Stimulated activated CD4-positive, alpha-beta T cell treated with anti-CD3 and anti-CD28 coated beads, Interleukin-4, amount 100 ng/mL, for 48 hours (primary cell): ENCODE results near the gene SLC20A1.
"Not testable (repeated sequence)": the region's sequence is repeated elsewhere in the genome, so short reads cannot be mapped to it uniquely, and the experiment has no call there.

Source experiments
- DNase-seq, 2 donors: peaks; one replicate each; pipeline ENCODE4 v3.0.0-alpha.2; 2020; ENCODE audit warnings: low read depth in 2 of 2

SLC20A1 gene

DNA sequence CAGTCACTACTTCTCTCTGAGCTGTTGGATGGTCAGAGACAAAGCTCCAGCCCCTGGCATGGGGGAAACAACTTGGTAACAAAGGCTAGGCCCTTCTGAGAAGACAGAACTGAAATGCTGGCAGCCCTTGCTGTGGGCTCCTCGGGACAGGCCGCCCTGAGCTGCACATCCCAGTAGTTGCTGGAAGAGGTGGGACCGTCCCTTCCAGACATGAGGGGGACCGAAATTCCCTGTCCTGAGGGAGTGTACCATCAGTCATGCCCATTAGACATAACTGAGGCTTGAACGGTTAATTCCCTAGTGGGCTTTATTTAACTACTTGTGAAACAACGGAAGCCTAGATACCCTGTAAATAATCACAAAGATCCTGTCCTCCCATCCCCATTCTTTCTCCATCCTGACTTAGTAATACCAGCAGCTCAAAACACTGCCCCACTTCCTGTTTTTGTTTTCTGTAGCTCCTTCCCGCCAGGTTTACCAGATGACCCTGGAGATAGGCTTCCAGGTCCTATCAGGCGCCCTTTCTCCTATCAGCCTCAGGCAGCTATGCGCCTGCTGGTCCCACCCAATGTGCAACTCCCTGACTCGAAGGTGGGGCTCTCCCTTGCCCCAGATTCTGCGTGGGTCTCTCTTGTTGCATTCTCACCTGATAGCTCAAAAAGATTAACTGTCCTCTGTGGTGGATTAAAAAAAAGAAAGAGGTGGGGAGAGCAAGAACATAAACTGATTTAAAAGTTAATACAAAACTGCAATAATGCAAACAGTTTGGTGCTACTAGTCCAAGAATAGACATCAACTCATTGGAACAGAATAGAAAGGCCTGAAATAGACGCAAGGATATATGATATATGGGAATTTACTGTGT, 38.0 kb downstream of the SLC20A1 start:
- DNase-seq: no peak

DNA sequence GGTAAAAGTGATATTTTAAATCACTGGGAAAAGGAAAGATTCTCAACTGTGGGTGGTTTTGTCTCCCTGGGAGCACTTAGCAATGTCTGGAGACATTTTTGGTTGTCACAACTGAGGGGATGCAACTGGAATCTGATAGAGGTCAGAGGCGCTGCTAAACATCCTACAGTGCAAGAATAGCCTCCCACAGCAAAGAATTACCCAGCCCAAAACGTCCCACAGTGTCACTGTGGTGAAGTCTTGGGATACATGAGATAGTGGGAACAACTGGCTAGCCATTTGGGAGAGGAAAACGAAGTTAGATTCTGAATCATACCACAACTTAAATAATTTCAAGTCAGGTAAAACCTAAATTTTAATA, 38.7 kb downstream of the SLC20A1 start:
- DNase-seq: no peak

DNA sequence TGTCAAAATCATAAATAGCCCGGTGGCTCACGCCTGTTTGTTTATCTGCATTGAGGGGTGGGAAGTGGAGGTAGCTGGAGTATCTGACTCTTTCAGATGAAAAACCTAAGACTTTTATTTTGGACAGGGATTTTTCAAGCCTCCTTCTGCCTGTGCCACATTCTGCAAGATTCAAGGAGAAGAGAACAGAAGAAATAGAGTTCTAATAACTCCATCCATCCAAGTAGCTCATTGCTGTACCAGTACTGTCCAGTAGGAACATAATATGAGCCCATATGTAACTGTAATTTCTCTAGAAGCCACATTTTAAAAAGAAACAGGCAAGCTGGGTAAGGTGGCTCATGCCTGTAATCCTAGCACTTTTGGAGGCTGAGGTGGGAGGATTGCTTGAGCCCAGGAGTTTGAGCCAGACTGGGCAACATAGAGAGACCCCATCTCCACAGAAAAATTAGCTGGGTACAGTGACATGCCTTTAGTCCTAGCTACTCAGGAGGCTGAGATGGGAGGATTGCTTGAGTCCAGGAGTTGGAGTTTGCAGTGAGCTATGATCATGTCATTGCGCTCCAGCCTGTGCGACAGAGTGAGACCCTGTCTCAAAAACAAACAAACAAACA, 39.6 kb downstream of the SLC20A1 start:
- DNase-seq: no peak

DNA sequence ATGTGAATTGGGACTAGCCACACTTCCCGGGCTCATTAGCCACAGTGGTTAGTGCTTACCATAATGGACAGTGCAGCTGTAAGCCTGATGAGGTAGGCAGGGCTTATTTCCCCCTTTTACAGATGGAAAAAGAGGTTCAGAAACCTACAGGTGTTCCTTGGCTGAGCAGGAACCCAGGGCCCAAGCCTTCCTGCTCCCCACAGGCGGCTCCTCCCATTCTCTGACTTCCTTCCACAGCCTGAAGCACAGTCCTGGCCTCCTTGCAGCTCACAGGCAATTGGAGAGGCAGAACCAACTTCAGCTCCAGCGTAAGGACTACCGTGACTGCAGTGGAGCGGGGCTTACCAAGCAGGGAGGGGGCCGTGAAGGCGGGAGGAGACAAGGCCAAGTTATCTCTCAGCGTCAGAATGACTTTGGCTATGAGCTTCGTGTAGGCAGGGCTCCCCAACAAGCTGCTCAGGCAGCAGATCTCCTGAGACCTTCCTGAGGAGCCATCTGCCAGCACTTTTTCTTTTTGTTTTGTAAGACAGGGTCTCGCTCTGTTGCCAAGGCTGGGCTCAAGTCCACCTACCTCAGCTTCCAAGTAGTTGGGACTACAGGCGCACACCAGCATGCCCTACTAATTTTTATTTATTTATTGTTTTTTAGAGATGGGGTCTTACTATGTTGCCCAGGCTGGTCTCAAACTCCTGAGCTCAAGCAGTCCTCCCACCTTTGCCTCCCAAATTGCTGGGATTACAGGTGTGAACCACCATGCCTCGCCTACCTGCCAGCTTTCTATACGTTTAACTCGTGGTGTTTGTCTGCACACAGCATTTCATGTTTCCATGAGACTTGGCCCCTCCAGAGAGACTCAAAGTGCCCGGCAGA, 40.8 kb downstream of the SLC20A1 start:
- DNase-seq: no peak

DNA sequence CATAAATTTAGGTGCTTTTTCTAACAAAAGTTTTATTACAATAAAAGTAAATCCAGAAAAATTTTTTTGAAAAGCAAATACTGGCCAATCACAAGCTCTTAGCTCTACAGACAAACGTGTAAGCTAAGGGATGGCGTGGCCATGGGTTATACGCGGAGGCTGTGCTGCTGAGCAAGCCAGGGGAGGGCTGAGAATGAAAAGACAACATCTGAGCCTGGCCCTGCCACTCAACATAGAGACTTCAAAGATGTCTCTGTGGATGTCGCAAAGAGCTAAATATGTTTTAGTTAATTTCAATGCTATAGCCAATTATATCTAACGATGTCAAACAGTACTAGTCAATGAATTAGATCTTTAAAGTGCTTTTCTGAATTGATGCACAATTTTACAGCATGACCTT, 41.8 kb downstream of the SLC20A1 start:
- no peak for DNase-seq

DNA sequence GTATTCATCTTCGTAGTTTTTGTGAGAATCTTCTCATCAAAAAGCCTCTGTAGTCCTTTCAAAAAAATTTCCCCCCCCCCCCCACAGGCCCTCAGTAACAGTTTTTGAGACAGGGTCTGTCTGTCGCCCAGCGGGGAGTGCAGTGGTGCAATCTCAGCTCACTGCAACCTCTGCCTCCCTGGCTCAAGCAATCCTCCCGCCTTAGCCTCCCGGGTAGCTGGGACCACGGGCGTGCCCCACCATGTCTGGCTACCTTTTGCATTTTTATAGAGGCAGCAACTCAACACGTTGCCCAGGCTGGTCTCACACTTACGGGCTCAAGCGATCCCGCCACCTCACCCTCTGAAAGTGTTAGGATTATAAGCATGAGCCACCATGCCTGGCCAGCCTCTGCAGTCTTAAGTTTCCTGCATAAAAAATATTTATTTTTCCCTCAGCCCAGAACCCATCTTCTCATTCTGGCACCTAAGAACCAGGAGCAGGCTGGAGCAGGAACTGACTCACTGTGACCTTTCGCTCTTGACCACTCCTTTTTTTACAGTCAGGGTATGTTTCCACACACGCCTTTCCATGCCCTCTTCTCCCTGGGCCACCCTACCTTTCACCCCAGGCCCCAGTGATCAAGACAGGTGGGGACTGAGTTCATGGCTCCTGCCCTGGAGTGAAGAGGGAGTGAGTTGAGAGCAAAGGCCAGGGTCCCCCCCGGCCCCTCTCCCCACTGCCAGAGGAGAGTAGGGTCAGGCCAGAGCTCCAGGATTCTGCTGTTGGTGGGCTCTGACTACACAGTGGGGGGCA, 42.5 kb downstream of the SLC20A1 start:
- DNase-seq: no peak

DNA sequence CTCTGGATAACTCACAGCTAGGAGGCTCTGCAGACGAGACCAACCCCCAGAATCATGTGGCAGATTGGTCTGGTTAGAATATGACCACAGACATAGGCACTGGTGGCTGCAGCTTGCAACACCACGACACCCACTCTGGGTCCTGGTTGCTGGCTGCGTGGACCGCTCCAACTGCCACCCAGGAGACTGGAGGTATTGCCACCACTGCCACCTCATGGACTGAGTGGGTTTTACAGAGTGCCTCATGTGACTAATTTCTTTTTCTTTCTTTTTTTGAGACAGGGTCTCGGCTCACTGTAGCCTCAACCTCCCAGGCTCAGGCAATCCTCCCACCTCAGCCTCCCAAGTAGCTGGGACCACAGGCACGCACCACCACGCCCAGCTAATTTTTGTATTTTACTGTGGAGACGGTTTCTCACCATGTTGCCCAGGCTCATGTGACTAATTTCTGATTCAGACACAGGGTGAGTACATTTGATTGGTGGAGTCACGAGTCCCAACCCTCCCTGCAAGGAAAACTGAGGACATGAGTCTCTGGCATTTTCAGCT, 45.2 kb downstream of the SLC20A1 start:
- DNase-seq: peak; percentile 52 to 53

DNA sequence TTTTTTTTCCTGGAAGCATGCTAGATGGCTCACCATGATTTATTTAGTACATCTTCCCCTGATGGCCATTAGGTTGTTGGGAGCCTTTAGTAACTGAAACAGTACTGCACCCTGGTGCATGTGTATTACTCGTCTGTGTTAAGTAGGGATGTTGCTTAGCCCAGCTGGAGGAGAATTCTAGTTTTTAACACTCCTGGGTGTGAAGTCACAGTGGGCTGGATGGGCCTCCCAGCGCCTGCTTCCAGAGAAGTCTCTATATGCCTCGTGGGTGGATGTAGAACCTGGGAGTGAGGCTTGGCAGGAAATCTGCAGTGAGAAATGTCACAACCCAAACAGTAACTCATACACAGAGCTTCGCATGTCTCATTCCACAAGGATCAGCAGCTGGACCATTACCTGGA, 46.1 kb downstream of the SLC20A1 start:
- no peak for DNase-seq

DNA sequence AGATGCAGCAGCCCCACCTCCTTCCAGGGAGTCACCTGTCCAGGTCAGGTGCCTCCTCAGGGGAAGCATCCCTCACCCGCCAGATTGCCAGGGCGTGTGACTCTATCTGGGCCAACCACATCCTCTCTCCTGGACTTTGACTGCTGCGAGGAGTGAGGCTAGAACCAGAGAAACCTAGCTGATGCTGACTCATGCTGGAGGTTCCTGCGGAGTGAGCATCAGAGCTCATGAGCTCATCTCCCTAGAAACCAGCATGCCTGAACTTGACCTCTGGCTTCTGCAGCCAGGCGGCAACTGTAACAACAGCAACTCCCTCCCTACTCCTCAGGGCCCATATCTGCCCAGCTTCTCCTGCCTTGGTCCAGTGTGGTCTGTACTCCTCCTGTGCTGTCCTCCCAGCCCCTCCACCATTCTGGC, 46.8 kb downstream of the SLC20A1 start:
- DNase-seq: peak; percentile 38 to 65

DNA sequence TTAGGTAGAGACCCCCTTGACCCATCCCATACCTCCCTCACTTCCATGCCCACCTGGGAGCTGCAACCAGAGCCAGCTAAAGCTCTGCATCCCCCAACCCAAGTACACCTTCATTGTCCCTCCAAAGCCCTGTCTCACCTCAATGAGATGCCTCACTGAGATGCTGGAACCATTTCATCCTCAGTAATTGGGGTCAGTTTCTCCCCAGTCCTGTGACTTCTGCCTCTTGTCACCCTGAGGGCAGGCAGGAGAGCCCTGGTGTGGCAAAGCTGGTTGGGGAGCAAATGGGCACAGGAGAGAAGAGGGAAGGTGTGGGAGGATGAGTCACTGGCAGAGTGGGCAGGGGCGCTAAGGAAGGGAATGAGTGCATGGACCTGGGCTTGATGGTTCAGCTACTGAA, 47.2 kb downstream of the SLC20A1 start:
- DNase-seq: peak; percentile 32 to 50

DNA sequence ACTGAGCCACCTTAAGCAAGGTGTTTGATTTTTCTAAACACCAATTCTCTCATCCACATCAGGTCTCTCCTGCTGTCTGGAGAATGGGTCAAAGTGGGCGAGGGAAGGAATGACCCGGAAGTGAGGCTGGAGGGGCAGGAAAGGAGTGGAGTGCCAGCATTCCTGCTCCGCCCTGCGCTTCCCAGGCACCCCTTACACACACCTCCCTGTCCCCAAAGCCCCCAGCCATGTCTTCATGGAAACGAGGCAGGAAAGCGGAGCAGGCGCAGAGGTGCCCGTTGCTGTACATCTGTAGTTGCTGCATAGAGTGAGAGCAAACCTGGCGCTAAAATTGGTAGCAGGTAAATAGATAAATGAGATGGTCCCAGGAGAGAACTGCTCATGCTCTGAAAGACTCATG, 47.9 kb downstream of the SLC20A1 start:
- DNase-seq: no peak

DNA sequence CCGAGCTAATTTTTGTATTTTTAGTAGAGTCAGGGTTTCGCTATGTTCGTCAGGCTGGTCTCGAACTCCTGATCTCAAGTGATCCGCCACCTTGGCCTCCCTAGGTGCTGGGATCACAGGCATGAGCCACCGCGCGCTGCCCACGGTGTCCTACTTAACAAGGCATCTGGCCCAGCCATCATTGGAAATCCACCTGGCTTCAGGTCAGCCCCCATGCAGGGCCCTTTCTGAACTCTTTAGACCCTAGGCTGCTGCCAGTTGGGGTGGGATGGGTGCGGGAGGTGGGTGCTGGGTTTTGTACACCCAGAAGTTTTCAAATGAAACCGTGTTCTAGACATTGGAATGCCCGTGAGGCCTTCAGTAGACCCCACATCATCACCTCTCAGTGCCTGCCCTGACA, 48.4 kb downstream of the SLC20A1 start:
- no peak for DNase-seq

DNA sequence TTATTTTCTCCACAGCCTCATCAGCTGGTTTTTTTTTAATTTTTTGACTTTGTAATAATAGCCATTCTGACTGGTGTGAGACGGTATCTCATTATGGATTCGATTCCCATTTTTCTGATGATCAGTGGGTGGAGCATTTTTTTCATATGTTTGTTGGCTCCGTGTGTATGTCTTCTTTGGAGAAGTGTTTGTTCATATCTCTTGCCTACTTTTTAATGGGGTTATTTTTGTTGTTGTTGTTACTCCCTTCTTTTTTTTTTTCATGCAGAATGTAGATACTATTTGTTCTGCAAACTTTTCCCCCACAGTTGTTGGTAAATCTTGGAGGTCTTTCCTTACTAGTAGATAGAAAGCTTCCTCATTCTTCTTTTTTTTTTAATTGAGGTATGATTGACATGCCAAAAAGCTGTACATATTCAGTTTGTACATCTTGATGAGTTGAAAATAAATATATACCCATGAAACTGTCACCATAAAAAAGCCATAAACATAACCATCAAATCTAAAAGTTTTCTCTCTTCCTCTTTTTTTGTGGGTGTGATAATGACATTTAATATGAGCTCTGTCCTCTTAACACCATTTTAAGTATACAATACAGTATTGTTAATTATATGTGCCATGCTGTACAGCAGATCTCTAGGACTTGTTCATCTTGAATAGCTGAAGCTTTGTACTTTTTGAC, 53.2 kb downstream of the SLC20A1 start:
- no peak for DNase-seq

DNA sequence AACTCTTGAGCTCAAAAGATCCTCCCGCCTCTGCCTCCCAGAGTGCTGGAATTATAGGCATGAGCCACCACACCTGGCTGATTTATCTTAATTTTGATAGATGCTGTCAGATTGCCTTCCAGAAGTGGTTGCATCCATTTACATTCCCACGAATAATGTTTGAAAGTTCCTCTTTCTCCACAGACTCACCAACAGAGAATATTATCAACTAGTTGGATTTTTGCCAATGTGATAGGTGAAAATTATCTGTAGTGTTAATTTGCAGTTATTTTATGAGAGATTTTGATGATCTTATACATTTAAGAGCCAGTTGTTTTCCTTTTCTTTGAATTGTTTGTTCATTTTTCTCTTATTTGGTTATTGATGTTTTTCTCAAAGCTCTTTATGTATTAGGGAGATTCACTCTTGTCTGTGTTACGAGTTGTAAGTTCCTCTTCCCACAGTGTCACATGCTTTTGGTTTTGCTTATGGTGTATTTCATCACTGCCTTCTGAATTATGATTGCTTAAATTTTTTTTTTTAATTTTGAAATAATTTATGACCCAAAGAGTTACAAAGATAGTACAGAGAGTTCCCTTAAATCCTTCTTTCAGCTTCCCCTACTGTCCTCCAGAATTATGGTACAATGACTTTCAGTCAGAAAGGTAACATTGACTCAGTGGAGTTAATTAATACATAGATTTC, 54.4 kb downstream of the SLC20A1 start:
- no peak for DNase-seq

DNA sequence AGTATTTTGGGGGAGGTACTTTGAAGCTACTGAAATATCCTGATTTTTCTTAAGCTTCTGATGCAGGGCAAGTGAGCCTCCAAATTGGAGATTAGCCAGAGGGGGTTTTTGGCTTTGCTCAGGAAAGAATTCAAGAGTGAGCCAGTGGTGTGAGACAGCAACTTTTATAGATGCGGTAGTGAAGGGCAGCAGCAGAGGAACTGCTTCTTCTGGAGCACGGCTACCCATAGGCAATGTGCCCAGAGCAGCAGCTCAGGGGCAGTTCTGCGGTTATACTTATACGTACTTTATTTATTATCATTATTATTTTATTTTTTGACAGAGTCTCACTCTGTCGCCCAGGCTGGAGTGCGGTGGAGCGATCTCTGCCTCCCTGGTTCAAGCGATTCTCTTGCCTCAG, 55.3 kb downstream of the SLC20A1 start:
- DNase-seq: no peak

DNA sequence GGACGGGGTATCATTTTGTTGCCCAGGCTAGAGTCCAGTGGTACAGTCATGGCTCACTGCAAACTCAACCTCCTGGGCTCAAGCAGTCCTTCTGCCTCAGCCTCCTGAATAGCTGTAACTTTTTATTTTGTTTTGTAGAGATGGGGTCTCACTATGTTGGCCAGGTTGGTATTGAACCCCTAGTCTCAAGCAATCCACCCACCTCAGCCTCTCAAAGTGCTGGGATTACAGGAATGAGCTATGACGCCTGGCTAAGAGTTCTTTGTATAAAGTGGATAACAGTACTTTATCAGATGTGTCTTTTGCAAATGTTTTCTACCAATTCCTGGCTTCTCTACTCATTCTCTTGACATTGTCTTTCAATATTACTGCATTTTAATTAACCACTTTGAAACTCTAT, 57.9 kb downstream of the SLC20A1 start:
- DNase-seq: no peak

DNA sequence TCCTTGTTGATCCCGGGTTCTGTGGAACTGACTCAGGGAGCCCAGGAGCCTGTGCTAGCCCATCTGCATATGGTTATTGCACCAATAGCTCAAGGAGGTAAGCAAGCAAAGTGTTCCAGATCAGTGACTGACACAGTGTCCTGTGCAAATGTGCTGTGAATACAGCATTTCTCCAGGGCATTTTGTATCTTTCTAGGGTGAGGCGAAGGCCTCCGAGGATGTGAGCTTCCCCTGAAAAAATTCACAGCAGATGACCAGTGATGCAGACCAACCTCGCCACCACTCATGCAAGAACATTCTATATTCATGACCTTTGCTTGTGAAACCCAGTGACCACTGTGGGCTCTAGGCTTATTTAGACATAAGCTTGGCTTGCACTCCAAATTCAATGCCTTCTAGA, 59.8 kb downstream of the SLC20A1 start:
- DNase-seq: no peak

DNA sequence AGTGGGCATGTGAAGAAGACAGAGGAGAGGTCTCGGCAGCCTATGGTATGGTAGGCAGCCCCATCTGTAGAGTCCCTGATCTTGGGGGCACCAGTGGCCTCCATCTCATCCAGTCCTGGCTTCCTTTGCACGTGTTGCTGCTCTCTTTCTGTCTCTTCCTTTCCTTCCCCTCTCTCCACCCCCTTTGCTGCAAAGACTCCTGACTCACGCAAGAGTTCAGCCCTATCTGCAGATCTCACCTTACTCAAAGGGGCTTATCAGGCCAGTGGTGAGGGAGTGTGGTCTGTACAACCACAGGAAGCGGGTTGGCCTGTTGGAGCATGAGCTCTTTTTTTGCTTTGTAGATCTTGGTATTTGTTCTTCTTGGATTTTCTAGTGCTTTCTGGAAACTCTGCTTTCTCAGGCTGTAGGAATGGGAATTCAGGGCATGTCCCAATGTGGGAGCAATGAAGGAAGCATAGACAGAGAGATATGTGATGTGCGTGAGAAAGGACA, 60.5 kb downstream of the SLC20A1 start:
- DNase-seq: peak in 1 of 2 donors; percentile 57

DNA sequence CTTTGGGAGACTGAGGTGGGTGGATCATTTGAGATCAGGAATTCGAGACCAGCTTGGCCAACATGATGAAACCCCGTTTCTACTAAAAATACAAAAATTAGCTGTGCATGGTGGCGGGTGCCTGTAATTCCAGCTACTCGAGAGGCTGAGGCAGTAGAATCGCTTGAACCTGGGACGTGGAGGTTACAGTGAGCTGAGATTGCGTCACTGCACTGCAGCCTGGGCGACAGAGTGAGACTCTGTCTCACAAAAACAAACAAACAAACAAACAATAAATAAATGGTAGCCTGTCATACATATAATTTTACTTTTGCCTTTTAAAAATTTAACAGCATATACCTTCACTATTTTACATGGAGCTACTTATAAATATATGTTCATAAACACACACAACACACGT, 61.2 kb downstream of the SLC20A1 start:
- DNase-seq: not testable (repeated sequence)

DNA sequence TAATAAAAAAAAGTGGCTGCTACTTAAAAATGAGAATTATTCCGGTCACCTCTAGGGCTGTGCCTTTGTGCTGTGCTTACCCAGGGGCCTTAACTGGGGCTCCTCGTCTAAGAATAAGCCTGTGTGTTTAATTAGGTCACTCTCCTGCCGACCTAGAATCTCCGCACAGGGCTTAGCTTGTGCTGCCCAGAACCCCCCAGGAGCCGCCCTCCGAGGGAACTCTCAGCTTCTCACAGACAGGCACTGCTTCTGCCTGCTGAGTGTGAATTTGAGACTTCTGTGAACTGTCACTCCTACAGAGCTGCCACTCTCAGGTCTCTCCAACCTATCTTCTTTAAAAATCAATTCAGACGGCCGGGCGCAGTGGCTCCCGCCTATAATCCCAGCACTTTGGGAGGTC, 63.2 kb downstream of the SLC20A1 start:
- DNase-seq: no peak
